Limb (tissue), 2 donors: Measurements from ENCODE around the gene RFTN2.
"Not testable (repeated sequence)": the region's sequence is repeated elsewhere in the genome, so short reads cannot be mapped to it uniquely, and the experiment has no call there.

ENCODE experiments used
- DNase-seq, 2 donors: peaks; one replicate each; pipeline ENCODE4 v3.0.0-alpha.2; 2016; ENCODE audit errors: extremely low spot score in 2 of 2

Gene RFTN2

DNA sequence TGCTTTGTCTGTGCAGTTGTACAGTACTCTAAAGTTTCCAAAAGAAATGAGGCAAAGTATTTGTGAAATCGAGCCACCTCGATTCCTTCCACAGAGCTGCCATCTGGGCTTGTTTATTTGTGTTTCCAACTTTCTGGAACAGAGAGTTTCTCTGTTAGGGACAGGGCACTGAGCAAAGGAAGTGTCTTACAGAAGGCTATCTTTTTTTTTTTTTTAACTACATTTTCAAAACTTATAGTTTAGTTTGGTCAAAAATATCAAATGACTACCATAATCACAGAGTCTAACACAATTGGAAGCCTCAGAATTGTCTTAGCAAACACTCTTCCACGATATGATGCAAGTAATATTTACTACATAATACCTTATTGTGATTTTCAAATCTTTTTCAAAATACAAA lies 796 bp downstream of the RFTN2 start:
- peak in 1 of 2 donors; percentile 27 for DNase-seq

DNA sequence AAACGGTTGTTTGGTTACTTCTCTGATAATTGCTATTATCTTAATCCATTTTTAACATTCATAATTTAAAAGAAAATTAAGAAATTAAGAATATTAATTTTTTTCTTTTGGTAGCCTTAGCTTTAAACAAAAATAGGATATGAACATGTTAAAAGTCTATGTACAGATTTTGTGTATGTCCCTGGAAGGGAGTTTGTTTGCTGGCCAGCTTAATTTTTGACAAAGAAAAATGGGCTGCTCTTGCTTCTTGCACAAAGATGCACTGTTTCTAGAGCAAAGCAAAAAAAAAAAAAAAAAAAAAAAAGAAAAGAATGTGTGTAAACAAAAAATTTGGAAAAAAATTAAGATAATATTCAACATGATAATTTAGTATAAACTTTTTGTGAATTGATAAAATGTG lies 1.3 kb downstream of the RFTN2 start:
- DNase-seq, result no peak

DNA sequence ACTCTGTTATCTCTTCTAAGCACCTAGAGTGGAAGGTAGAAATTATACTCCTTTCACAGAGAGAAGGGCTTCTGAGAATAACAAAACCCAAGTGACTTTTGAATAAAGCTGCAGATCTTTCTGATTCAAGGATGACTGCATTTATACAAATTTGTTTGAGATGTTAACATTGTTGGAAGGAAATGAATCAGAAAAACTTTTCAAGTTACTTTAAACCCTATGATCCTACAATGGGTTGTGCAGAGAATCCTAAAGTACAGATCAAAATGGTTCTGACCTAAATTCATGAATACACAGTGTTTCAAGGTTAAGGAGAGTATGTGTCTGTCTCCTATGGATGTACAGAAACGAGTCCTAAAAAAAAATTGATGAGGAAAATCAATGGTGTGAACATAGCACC lies 1.8 kb downstream of the RFTN2 start:
- DNase-seq, result no peak

DNA sequence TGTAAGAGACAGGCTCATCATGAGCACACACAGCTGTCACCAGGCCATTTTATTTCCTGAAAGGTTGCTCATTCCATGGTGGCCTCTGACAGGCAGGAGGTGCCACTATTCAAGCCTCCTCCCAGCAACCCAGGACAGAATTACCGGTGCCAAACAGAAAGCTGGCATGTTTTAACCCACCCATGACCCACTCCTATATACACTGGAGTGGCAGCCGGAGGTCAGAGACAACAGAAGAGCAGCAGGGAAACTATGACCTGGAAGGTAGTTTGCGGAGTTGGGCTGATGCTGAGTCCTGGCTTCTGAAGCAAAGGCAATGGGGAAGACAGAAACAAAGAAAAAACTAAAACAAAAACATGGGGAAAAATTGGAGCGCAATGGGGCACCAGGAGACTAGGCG lies 2.3 kb downstream of the RFTN2 start:
- DNase-seq, result peak in 1 of 2 donors; percentile 27

DNA sequence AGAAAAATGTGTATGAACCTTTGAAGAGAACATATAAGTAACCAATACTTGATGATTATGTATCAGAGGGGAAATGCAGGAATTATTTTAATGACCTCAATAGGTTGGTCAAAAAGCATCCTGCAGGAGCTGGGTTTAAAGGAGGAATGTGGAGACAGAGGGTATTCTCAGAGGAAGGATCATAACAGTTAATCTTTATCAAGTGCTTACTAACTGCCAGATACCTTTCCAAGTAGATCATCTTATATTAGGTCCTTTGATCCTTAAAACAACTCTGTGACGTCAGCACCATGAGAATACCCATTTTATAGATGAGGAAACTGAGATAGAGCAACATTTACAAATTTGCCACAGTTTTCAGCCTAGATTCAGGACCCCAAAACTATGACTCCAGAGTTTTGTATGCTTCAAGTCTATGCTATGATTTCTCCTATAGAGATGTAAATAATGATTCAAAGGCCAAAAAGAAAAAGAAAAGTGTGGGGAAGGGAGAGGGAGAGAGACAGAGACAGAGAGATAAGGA lies 3.0 kb downstream of the RFTN2 start:
- no peak for DNase-seq

DNA sequence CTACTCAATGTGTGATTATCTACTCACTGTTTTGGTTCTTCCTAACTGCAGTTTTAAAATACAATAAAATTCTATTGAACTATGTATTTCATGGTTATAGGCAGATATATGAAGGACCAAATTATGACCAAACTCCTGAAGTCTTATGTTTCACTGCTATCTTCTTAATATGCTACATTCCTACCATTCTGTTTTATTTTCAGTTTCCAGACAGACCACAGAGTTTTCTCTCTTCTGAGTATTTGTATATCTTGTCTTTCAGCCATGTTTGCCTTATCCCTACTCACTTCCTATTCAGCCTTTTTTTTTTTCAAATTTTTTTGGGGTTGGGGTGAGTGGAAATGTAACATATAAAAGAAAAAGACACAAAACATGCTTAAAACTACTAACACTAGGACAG lies 6.3 kb downstream of the RFTN2 start:
- DNase-seq, result no peak

DNA sequence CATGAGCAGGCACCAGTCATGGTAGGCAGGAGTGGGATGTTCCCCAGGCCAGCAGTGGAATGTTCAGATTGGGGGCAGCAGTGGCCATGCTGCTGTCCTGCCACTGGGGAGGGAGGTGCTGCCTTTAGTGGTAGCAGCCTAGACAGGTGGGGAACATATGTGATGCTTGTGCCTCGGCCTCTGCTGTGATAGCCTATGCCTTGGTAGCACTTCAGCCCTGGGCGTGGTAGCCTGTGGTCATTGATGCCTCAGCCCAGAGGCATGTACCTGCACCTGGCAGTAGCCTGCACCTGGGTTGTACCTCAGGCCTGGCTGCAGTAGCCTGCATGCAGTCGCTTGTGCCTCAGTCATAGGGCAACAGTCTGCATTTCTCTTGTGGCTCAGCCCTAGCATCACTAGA lies 7.1 kb downstream of the RFTN2 start:
- no peak for DNase-seq

DNA sequence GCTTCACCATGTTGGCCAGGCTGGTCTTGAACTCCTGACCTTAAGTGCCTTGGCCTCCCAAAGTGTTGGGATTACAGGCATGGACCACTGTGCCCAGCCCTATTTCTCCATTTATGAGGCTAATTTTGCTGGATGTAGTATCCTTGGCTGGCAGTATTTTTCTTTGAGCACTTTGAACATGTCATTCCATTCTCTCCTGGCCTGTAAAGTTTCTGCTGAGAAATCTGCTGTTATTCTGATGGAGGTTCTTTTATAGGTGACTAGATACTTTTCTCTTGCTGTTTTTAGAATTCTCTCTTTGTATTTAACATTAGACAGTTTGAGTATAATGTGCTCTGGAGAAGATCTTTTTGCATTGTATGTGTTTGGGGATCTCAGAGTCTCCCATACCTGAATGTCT lies 9.1 kb downstream of the RFTN2 start:
- DNase-seq, result no peak

DNA sequence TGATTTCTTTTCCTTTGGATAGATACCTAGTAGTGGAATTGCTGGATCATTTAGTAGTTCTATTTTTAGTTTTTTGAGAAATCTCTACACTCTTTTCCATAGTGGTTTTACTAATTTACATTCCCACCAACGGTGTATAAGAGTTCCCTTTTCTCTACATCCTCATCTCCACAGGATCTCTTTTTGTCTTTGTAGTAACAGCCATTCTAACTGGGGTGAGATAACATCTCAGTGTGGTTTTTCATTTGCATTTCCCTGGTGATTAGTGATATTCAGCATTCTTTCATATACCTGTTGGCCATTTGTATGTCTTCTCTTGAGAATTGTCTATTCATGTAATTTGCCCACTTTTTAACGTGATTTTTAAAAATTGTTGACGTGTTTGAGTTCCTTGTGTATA lies 13.8 kb downstream of the RFTN2 start:
- DNase-seq, result no peak

DNA sequence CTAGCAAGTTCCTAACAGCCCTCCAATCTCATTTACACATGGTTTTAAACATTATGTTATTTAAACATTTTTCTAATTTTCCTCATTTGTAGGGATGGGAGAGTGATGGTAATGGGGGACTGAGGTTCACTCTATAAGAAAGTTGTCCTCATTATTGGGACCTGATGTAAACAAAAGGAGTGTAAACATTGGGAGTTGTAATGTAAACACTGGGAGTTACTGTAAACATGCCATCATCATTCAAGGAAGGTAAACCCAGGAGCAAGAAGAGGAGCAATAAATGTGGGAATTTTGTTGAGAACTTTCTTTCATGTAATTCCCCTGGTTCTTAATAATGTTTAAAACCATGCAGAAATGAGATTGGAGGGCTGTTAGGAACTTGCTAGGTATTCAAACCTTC lies 17.8 kb downstream of the RFTN2 start:
- DNase-seq, result no peak

DNA sequence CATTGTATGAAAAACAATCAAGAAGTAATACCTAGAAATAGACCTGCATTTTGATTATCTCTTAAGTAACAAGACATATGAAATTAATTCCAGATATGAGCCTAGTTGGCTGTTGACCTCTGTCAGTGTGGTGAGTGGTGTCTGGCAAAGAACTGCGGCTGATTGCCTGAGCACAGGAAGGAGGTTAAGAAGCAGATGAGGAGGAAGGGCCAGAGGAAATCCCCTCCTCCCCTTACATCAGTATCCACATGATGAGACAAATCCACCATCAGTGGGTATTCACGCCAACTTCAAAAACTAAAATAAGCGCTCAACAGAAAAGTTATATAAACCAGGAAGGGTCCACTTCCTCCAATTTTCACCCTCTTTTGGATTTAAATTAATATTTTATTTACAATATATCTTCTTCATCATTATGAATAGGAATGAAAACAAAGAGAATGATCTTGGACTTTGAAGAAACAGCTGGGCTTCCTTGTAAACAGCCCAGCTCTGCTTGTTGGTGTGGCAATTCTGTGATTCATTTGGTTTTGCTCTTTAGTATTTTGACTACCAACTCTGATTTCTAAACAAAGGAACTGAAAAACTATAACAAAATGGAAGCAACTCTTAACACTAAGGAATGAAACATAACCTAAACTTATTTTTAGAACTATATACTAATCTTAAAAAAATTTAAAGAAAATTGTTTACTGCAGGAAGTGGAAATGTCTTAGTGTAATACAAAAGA lies 27.3 kb downstream of the RFTN2 start:
- DNase-seq, result no peak

DNA sequence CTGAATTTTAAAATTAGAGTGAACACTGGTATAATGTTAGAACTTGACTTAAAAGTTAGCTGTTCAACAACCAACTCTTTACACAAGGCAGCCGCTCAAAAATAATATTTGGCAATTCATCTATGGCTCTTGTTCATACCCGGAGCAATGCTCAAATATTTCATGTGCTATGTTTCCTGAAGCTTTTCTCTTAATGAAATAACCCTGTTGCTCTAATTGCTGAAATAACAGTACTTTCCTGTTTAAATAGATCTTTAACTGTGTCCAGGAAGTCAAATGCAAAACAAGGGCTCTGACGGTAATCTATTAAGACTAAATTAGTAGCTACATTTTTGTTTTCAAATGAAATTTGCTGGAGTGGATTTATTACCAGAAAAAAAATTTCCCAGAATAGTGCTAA lies 33.7 kb downstream of the RFTN2 start:
- no peak for DNase-seq

DNA sequence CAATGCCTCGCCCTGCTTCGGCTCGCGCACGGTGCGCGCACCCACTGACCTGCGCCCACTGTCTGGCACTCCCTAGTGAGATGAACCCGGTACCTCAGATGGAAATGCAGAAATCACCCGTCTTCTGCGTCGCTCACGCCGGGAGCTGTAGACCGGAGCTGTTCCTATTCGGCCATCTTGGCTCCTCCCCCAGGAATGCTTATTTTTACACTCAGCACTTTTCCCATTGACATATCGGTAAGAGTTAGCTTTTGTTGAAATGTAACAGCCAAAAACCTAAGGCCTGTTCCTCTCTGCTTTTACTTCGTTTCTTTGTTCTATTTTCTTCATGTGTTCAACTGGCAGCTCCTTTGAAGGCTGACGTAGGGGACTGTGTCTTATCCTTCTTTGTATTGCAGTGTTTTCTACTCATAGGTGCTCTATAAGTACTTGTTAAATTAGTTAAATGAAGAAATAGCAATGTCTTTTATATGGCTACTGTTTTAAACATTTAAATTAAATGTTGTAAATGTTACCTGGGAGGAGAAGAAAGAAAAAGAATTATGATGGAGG lies 34.7 kb downstream of the RFTN2 start:
- DNase-seq, result not testable (repeated sequence)

DNA sequence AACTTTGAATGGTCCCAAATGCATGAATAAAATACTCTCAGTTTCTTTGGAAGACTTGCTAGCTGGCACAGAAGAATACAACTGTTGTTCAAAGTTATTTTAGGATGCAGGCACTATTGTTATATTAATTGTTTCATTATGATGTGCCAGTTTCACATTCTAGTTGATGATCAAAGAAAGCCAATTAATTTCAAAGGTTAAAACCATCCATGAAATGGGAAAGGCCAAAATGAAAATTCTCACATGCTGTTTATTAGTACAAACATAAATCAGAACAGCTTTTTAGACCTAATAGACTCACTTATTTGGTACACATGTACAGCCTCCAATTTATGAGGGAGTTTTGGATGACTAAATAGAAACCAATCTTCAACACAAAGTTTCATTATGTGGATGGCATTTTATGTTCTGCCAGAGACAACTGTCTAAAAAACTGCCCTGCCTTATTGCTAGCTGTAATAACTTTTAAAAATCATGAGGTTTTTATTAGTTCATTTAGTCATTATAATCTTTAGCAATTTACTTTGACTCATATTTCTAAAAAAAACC lies 42.2 kb downstream of the RFTN2 start:
- no peak for DNase-seq

DNA sequence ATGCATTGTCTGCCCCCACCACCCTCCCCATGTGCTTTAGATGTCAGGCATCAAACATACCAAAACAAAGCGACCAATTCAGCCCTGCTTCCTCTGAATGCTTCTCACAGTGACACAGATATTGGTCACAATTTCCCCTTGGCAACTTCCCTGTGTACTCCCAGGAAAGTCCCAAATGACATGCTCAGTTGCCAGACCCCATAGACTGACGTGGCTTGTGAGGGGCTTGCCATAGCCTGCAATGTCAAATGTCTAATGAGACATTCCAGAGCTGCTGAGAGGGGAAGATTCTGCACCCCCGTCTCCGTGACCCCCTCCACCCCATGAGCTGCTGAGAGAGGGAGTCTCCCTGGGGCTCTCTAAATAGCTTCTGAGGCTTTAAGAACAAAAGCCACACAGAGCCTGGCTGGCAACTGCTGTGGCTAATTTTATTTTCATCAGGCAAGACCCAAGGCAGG lies 47.3 kb downstream of the RFTN2 start:
- DNase-seq, result peak; percentile 13 to 39

DNA sequence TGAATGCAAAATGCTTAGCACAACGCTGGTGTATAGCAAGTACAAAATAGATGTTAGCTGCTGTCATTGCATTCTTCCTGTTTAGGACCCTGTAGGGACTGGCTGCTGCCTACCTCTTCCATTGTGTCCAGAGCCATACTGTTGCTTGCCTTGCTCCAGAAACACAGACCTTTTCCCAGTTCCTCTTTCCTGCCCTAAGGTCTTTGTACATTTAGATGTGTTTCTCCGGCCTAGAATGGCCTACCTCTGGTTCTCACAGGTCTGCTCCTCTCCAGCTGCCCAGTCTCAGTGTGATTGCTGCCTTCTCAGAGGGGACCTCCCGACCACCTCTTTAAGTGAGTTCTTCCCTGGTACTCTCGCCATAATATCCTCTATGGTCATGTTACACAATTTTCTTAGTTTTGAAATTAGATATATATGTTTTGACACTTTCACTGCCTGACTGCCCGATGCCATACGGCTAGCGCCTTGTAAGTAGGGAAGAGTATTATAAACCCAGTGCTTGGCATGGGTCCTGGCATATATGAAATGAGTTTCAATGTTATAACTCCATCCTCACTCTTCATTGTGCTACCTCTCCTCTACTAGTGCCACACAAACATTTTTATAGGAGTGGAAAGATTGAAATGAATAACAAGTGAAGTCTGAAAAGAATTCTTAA lies 48.3 kb downstream of the RFTN2 start:
- DNase-seq, result no peak

DNA sequence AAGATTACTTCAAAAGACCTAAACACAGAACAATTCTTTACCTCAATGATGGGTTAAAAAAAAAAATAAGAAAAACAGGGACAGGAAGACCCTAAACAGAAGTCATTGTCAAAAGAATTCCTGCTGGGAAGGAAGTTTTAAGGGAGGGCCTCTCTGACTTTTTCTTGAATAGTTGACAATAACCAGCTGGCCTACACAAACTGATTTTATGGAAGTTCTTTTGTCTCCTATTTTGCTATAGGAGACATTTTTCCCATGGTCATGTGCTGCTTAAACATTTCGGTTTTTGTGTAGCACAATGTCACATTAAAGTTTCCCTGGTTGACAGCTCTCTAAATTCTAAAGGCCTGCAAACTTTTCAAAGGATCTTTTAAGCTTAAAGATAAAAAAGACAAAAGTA lies 55.3 kb downstream of the RFTN2 start:
- DNase-seq, result peak in 1 of 2 donors; percentile 13

DNA sequence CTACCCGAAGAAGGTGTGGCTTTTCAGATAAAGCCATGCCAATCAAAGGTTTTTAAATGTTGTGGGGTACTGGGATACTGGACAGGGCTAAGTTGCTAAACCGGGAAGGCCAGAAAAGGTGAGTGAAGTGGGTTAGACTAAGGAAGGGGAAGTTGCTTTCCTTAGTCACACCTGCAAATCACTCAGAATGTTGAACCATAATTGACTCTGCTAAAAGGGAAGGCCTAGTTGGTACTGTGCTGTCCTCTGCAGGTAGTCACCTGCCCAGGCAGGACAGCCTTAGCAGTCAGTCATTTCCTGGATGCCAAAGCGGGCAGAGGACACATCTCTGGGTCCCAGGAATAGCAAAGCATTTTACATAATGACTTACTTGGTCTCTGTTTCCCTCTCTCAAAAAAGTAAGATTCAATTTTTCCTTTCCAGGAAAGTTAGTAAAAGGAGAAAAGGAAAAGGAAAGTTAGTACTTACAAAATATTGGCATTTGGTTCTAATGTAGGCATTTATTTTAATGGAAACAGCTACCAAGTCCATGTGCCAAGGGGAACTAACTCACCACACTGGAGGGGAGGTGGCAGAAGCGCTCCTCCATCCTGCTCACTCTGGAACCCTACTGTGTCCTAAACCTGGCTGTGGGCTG lies 60.3 kb downstream of the RFTN2 start:
- no peak for DNase-seq

DNA sequence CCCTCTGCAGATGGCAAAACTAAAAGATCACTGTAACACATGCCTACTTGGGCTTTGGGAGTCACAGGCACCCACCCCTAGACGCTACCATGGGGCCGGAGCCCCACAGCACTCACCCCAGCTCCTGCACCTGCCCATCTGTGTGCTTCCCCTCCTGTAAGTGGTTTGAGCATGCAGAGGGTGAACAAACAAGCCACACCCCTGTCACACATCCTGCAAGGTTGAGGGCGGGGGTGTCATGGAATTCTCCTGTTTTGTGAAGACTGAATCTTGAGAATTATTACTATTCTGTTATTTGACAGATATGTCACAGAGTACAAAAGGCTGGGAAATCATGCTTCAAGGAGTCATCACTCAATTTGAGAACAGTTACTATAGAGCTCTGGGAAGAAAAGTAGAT lies 60.9 kb downstream of the RFTN2 start:
- DNase-seq, result no peak

DNA sequence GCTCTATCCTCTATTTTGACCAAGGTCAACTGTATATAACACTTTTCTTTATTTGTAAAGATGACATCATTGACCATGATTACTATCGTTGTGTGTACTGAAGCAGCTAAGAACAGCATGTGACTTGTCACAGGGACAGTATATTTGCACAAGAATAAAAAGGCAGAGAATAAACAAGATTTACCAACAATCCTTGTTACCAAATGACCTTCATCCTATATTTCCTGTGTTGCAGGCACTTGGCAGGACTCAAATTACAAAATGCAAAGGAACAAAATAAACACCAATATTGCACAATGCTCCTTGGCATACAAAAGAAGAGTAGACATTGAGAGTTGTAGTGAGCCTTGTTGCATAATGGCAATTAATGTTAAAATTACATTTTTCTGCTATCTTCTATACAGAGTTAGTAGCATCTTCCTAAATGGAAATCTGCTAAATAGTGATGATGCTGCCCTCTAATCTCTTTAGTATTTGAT lies 61.8 kb downstream of the RFTN2 start:
- no peak for DNase-seq

DNA sequence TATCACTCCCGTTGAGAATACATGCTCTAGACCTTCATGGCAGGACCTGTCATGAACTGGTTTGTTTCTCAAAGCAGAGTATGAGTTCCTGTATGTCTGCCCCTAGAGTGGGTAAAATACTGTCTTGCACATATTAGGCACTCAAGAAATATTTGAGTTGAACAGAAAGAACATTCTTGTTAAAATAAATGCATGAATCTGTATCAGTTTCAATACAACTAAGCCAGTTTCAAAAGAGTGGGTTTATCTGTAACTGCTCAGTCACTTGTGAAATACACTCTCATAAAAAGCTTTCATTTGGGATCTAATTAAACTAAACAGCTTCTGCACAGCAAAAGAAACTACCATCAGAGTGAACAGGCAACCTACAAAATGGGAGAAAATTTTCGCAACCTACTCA lies 69.2 kb downstream of the RFTN2 start:
- no peak for DNase-seq
